Posterior cingulate gyrus (tissue), 11 donors: Measurements from ENCODE around the gene DDIT3.

Source experiments
- DNase-seq, 10 donors: peaks; one replicate each; pipeline versions ENCODE4 v3.0.0 to v3.0.0-alpha.2; 2020 to 2021; ENCODE audit warnings: mixed read lengths in 3 of 10
- intact Hi-C: fragments of 100-400 bp; cut with DNase I; formaldehyde crosslinking; loops from one replicate; pipeline ENCODE4 v1.15.1; 2023

Gene DDIT3

DNA sequence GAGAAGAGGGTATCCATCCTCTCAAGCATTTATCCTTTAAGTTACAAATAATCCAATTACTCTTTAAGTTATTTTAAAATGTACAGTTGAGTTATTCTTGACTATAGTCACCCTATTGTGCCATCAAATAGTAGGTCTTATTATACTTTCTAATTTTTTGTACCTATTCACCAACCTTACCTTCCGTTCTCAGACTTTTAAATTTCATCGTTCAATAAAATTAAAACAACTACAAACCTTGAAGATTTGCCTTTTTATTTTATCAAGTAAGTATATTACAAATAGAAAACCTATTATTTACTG, 27.6 kb upstream of the DDIT3 start:
- intact Hi-C loops, result no loop called here
- DNase-seq, result no peak

- intact Hi-C loops, result loop anchor here (2.0 kb wide), 1 partner anchor 25 kb away; the partner anchor contains the start of gene MBD6
Measured at GRCh38 chr12:57547288-57548012, 27.1 kb upstream of the DDIT3 start.

DNA sequence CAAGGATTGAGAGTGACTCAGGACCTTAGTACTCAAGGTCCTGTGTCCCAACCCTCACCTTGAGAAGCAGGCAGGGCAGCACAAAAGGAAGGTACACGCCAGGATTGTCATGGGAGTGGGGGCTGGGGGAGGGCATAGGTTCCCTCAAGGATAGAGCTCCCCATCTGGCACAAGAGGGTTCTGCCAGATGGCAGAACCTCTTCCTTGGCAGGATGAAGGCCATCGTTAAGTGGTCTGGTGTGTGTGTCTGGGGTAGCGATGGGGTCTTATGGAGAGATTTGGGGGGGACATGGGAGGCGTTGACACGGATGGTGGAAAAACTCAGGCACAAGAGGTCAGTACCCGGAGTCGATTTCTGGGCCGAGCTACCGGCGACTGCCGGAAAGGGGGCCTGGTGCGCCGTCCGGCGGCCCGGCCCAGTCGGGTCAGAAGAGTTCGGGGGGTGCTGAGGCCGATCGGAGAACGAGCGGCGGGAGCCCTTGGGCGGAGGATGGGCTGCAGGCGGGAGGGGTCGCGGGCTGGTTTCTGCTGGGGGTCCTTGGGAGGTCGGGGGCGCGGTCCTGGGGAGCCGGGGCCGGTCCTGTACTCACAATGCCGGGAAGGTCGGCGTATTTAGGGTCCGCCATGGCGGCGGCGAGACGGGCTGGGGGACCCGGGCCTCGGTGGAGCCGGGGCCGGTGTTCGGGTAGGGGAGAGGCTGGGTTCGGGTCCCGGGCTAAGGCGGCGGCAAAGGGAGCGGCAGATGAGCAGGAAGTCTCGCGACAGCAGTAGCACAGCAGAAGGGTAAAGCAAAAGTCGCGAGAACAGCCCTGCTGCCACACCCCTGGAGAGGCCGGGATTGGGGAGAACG, 26.3 kb upstream of the DDIT3 start, which contains the start of gene DCTN2:
DCTN2 (minus strand) TSS at position 755 of the 850 bp plus-strand sequence; CDS start at position 626, 129 bp downstream.
- intact Hi-C loops, result loop anchor here (2.0 kb wide), 1 partner anchor 24 kb away; the partner anchor contains the start of gene MBD6
- peak; percentile 93 to 99 (median 96) for DNase-seq

More at GRCh38 chr12:57547288-57548012, 27.1 kb upstream of the DDIT3 start:
- no peak for DNase-seq

DNA sequence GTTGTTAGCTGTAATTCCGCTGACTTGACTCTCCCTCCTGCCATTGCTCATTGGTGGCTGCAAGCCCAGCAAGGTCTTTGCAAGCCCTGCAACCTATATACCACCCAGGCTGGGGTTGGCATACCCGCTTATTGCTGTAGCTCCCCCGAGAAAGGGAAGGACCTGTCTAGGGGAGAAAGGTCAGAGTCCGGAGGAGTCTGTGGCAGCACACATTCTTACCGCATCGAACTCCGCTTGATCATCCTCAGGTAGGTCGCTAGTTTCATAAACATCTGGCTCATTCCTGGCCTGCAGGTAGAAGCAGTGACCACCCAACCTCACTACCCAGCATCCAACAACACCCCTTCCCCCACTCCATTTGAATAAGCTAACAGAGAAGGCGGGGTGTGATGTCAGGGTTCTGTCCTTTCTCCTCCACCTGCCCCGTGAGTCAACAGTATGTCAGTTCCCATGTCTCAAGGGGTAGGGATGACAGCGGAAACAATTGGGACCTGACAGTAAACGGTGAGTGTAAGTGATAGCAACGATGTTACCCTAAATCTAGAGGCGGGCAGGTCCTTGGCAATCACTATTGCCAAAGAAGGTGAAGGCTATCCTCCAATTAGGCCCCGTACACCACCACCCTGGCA, 25.6 kb upstream of the DDIT3 start:
- DNase-seq, result no peak
- intact Hi-C loops, result loop anchor here (2.0 kb wide), 1 partner anchor 23 kb away; the partner anchor contains the start of gene MBD6

- DNase-seq, result peak in 2 of 10 donors; percentile 29 to 39
Measured at GRCh38 chr12:57543581-57543980, 23.3 kb upstream of the DDIT3 start.

DNA sequence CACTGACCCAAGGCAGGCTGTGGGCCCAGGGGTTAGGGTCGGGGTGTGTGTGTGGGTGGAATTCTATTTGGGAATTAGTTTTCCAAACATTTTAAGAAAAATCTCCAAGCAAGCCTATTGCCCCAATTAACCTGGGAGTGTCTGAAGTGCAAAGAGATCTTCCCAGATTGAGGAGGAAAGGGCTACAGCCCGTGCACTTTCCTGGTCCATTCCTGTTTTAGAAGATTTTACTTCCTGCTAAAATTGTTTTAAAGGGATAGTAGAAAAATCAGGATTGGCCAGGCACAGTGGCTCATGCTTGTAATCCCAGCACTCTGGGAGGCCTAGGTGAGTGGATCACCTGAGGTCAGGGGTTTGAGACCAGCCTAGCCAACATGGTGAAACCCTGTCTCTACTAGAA, 21.4 kb upstream of the DDIT3 start:
- no peak for DNase-seq
- intact Hi-C loops, result no loop called here

More at GRCh38 chr12:57543581-57543980, 23.3 kb upstream of the DDIT3 start:
- intact Hi-C loops, result no loop called here

- intact Hi-C loops, result no loop called here
- DNase-seq, result no peak
Measured at GRCh38 chr12:57541001-57541400, 20.7 kb upstream of the DDIT3 start.

DNA sequence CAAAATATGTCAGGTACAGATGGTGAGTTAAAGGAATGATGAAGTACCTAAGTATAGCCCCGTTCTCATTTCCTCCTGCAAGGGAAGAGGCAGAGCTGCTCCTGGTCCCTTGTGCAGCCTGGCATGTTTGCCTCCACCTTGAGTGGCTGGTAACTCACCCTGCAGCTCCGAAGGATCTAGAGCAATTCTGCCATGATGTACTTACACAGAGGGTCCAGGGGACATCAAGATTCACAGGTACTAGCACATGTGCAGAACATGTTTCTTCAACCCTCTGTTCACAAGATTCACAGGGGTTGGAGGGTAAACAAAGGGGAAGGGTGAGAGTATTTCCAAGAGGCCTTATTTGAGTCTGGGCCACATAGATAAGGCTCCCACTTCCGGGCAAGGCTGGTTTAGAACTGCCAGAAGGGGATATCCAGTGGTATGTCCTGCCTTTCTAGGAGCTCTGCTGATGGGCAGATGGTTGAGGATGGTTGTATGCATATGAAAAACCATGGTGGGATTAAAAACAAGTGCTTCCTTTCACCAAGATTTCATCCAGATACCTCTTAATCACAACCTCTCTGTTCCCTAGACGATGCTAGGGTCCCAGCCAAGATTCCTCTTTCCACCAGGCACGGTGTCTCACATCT, 18.9 kb upstream of the DDIT3 start:
- no peak for DNase-seq
- intact Hi-C loops, result no loop called here

- DNase-seq, result no peak
- intact Hi-C loops, result no loop called here
Measured at GRCh38 chr12:57536597-57536942, 16.3 kb upstream of the DDIT3 start.

- no peak for DNase-seq
- intact Hi-C loops, result no loop called here
Measured at GRCh38 chr12:57535764-57536596, 15.7 kb upstream of the DDIT3 start.

GRCh38 chr12:57534991-57535543, 14.8 kb upstream of the DDIT3 start:
- DNase-seq, result no peak
- intact Hi-C loops, result no loop called here

- intact Hi-C loops, result no loop called here
- DNase-seq, result no peak
Measured at GRCh38 chr12:57534250-57534649, 13.9 kb upstream of the DDIT3 start.

GRCh38 chr12:57533108-57533507, 12.8 kb upstream of the DDIT3 start:
- no peak for DNase-seq
- intact Hi-C loops, result no loop called here

- intact Hi-C loops, result no loop called here
- DNase-seq, result no peak
Measured at GRCh38 chr12:57531836-57532235, 11.5 kb upstream of the DDIT3 start.

- intact Hi-C loops, result no loop called here
- DNase-seq, result no peak
Measured at GRCh38 chr12:57530396-57531142, 10.3 kb upstream of the DDIT3 start.

DNA sequence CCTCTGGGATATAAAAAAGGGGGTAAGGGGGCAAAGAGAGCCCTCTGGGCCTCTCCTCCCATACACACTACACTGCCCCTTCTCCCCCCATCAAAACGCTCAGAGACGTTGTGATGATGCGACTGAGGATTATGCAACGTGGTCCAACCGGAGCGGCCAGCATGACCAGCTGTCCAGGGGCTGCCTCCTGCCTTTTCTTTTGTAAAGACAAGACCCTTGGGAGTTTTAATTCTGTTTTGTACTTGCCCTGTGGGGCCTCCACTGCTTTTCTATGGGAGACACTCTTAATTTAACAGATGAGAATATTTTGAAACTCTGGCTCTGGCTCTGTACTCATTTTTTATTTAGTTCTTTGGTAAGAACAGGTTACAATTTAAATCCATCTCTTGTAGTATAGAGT, 9.5 kb upstream of the DDIT3 start:
- DNase-seq, result no peak
- intact Hi-C loops, result no loop called here

GRCh38 chr12:57528831-57529555, 8.7 kb upstream of the DDIT3 start:
- intact Hi-C loops, result no loop called here
- no peak for DNase-seq

DNA sequence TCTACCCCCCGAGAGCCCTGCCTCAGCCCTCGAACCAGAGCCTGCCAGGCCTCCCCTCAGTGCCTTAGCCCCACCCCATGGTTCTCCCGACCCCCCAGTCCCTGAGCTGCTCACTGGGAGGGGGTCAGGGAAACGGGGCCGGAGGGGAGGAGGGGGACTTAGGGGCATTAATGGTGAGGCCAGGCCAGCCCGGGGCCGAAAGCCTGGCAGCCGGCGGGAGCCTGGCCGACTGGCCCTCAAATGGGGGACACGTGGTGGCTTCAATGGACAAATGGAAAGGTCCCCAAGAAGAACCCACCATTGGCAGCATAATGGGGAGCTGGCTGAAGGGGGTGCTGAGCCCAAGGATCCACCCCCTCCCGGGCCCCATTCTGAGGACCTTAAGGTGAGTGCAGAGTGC, 7.9 kb upstream of the DDIT3 start:
- no peak for DNase-seq
- intact Hi-C loops, result no loop called here
